Femur (tissue), 1 donor: Measurements from ENCODE around the gene CEMIP.

Experiments
- DNase-seq: peaks from one replicate; pipeline ENCODE4 v3.0.0-alpha.2; 2017

Gene CEMIP

GRCh38 chr15:80854104-80854503 lies 74.9 kb downstream of the CEMIP start:
- DNase-seq: peak; percentile 51

DNA sequence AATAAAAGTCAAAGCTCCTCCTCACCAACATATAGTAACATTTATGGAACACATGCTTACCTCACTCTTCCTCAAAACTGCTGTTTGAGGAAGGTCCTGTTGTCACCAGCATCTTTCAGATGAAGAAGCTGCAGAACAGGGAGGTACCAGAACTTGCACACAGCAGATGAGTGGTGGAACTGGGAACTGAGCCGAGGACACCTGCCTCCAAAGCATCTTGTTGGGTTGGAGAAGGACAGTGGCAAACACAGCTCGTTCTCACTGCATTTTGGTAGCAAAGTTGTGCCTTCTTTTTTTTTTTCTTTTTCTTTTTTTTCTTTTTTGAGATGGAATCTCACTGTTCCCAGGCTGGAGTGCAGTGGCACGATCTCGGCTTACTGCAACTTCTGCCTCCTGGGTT lies 76.0 kb downstream of the CEMIP start:
- DNase-seq: no peak

DNA sequence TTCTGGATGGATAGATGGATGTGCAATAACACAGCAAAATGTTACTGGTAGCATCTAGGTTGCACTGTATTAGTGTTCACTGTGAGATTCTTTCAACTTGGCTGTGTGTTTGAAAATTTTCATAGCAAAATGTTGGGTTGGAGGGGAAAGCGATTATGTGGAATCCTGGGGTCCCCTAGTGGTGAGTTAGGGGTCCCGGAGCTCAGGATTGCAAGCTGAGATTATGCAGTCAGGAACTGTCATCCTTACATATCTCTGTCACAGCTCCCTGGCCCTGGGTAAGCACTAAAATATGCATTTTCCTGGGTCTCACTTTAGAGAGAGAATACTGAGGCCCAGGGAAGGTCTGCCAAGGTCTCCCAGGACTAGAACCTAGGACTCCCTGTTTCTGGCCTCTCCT lies 77.2 kb downstream of the CEMIP start:
- no peak for DNase-seq

- peak; percentile 73 for DNase-seq
Measured at GRCh38 chr15:80856809-80857377, 77.7 kb downstream of the CEMIP start.

- peak; percentile 85 for DNase-seq
Measured at GRCh38 chr15:80861731-80862170, 82.6 kb downstream of the CEMIP start.

DNA sequence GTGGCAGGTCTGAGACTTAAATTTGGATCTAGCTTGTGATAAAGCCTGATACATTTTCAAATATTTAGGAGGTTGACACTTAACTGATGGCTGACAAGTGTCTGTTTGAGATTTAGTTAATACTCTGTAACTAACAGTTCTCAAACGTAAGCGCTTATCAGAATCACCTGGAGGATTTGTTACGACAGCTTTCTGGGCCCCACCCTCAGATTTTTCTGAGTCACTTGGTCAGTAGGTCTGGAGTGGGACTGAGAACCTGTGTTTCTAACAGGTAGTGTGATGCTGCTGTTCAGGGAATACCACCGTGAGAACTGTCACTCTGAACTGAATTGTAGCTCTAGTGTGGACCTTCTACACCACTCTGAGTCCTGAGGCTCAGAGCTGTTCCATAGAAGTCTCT lies 85.5 kb downstream of the CEMIP start:
- no peak for DNase-seq

- no peak for DNase-seq
Measured at GRCh38 chr15:80866936-80867335, 87.8 kb downstream of the CEMIP start.

GRCh38 chr15:80870366-80870765 lies 91.2 kb downstream of the CEMIP start:
- no peak for DNase-seq

DNA sequence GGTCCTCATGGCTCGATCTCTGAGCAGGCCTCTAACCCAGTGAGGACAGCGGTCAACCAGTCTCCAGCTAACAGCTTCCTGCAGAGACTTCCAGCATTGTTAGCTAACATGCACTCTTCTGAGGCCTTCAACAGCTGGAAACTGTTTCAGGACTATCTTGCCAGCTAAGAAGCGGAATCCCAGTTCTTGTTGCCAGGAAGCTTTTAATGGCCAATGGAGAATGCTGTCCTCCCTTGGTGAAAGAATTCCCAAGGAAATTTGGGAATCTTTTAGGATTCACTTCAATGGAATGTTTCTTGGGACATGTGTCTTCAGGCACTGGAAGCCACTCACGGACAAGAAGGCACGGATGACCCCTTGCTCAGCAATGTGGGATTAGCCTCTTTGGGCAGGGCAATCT lies 91.7 kb downstream of the CEMIP start:
- peak; percentile 68 for DNase-seq

- no peak for DNase-seq
Measured at GRCh38 chr15:80871858-80872257, 92.7 kb downstream of the CEMIP start.

- DNase-seq: no peak
Measured at GRCh38 chr15:80873366-80873952, 94.3 kb downstream of the CEMIP start.

DNA sequence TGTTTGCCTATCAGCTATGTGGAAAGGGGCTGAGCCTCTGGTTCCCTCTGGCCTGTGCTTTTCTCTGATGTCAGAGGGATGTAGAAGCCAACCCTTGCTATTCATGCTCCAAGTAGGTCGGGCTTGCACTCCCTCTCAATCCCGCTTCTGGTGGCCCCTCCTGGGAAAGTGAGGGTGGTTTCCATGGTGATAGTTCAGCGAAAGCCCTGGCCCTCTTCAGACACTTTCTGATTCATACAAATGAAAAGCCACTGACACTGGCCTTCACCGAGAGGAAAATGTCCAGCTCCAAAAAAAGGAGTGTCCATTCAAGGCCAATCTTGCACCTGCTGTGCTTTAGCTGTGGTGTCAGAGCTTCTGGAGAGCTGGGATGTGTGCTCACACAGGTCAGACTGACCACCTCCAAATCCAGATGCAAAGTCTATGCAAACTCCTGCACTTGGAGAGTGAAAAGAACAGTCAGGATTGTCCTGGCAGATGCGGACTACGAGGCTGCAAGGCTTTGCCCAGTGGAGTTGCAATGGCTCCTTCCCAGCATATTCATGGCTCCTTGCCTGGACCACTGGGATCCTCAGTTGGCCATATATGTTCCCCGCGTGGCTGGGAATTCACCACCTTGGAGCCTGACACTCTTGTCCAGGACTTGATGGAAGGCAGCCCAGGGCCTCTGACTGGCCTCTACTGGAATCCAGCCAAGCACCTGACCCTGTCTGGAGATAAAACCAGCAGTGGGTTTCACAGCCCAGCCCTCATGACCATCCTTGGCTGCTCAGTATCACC lies 96.6 kb downstream of the CEMIP start:
- peak; percentile 87 for DNase-seq

DNA sequence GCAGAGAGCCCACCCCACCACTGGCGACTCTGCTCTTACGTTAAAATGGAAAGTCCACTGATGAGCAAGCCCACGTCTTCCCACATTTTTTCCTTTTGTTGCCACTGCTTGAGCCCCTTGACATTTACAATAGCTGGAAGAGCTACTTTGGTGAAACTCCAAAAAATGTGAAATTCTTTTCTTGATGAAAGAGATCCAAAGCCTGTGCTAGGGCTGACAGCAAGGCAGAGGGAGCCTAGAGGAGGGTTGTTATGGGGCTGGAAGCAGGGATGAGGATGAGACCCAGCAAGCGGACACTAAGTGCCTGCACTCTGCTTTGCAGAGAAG lies 97.1 kb downstream of the CEMIP start:
- no peak for DNase-seq

DNA sequence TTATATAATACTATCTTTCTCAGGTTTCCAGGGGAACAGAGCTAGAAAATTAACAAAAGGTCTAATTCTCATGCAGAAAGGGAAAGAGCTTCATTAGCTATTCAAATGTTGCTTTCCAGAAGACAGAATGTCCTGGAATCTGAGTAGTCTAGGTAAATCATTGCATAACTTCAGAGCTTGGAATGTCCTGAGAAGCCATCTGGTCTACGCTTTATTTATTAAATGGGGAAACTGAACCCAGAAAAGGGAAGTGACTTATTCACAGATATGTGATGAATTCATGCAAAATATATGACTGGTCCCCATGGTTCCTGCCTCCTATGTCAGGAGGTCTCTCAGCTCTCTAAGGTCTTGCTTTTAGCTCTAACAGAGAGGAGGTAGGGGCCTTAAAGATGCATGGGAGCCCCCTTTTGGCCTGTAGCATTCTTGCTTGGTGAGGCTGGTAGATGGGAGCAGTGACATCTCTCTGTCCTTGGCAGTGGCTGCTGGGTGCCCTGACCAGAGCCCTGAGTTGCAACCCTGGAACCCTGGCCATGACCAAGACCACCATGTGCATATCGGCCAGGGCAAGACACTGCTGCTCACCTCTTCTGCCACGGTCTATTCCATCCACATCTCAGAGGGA lies 99.2 kb downstream of the CEMIP start:
- no peak for DNase-seq

DNA sequence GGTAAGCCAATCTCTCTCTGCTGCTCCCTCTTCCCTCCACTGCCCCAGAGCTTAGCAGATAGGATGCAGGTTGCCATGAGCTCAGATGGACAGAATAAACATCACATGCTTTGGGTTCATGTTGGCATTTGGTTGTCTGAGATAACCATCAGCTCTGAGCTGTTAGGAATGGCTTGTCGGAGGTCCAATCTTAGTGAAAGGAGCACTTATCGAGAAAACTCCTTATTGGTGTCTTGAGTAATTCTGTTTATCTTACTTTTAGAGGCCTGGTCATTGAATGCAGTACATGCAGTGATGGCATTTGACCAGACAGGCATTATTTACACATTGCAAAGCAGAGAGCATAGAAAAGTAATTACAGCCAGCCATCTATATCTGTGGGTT lies 99.7 kb downstream of the CEMIP start:
- no peak for DNase-seq

DNA sequence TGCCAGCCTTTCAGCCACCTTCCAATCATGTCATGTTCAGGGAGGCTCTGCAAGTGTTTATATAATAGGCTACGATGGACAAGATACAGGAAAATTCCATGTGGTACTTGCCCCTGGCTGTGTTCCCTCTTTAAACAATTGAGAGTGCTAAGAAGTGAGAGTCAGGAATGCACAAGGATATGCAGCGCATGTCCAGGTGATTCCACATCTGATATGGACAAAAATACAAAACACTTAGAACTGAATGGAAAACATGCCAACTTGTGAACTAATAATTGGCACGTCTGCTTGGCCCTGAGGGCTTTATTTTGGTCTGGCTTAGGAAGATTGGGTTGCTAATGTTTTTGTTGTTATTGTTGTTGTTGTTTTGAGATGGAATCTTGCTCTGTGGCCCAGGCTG lies 100.9 kb downstream of the CEMIP start:
- DNase-seq: no peak

- no peak for DNase-seq
Measured at GRCh38 chr15:80883641-80884040, 104.5 kb downstream of the CEMIP start.

DNA sequence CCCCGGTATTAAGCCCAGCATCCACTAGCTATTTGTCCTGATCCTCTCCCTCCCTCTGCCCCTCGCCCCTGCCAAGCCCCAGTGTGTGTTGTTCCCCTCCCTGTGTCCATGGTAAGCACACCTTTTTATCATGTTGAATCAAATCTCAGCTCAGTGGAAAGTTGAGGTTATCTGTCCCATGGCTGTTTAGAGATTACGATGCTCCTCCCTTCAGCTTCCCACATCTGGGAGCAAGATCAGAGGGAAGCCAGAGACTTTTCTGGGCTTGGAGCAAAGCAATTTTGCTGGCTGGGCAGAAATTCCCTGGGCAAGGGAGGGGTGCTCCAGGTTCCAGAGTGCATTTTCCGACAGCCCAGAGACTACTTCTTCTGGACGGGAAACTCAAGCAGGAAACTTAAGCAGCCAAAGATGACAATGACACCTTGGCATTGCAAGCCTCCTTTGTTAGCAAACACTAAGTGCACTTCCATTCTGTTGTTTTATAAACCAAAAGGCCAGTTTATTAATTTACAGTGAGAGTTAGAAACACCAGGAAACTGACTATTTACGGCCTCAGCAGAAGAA lies 105.9 kb downstream of the CEMIP start:
- DNase-seq: peak; percentile 47

GRCh38 chr15:80887148-80887547 lies 108.0 kb downstream of the CEMIP start:
- no peak for DNase-seq

GRCh38 chr15:80888846-80889245 lies 109.7 kb downstream of the CEMIP start:
- no peak for DNase-seq

- no peak for DNase-seq
Measured at GRCh38 chr15:80890341-80891005, 111.3 kb downstream of the CEMIP start.

DNA sequence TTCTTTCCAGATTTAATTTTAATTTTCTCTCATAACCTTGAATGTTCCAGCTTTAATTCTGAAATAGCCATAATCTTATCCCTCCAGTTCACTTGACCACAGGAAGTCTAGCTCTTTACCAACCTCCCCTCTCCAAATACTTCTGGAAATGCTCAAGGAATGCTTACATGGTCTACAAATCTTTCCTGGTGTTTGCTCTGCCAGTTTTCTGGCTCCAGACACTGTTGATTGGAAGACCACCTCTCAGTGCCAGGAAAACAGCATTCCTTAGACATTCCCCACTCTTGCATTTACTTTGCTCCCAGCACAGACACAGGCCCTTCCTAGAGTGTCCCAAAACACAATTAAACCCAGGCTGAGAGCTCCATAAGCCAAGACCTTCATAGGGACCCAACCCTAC lies 111.8 kb downstream of the CEMIP start:
- no peak for DNase-seq

- no peak for DNase-seq
Measured at GRCh38 chr15:80892414-80892813, 113.2 kb downstream of the CEMIP start.
